Skeletal muscle satellite cell (primary cell): ENCODE data around the gene XRCC5.

Source experiments
- H3K27me3 ChIP-seq: 2 replicates; pipeline ENCODE4 v1.7.0; 2013; ENCODE audit warnings: low read length; ENCODE audit not compliant: control insufficient read depth, insufficient read depth
- H3K36me3 ChIP-seq: 2 replicates; pipeline ENCODE4 v1.7.0; 2013; ENCODE audit warnings: mild to moderate bottlenecking, control low read depth, low read length; ENCODE audit not compliant: insufficient read depth
- H3K4me1 ChIP-seq: 2 replicates; pipeline ENCODE4 v1.7.0; 2013; ENCODE audit warnings: low read length; ENCODE audit not compliant: control insufficient read depth, insufficient read depth
- H3K4me2 ChIP-seq: 2 replicates; pipeline ENCODE4 v1.7.0; 2013; ENCODE audit warnings: mild to moderate bottlenecking, low read length
- H3K4me3 ChIP-seq: 2 replicates; pipeline ENCODE4 v1.7.0; 2013; ENCODE audit warnings: low read length
- H3K9ac ChIP-seq: 2 replicates; pipeline ENCODE4 v1.7.0; 2013; ENCODE audit warnings: mild to moderate bottlenecking, low read depth, low read length, moderate library complexity
- H3K9me3 ChIP-seq: replicated peaks from 2 replicates; pipeline ENCODE4 v1.7.0; 2013; ENCODE audit warnings: mild to moderate bottlenecking, control low read depth, low read length

The XRCC5 gene

DNA sequence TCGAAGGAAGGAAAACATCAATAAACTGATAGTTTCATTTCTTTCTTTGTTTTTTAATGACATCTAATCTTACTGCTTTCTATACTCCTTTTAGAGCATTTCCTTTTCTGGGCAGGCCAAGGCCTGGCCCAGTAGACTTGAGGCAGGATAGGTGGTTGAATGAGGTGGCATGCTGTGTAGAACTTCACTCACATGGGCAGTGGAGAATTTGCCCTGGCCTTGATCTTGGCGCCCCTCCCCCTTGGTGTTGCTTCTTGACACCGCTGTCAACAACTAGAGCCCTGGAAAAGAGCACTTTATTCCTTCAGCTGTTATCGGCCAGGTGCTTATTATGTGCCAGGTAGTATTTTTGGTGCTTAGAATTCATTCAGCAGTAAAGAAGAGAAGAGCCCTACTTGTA is 37.4 kb downstream of the XRCC5 start:
- H3K9me3 ChIP-seq: no peaks in the 10 kb centered on the region
- H3K27me3 ChIP-seq: no peaks in the 10 kb centered on the region
- no peak overlapping the region for H3K4me2 ChIP-seq
- no peak overlapping the region for H3K9ac ChIP-seq
- H3K4me3 ChIP-seq: no peak overlapping the region
- peaks cover 92% of the 10 kb centered on the region for H3K36me3 ChIP-seq
- H3K4me1 ChIP-seq: peaks cover 8% of the 10 kb centered on the region

DNA sequence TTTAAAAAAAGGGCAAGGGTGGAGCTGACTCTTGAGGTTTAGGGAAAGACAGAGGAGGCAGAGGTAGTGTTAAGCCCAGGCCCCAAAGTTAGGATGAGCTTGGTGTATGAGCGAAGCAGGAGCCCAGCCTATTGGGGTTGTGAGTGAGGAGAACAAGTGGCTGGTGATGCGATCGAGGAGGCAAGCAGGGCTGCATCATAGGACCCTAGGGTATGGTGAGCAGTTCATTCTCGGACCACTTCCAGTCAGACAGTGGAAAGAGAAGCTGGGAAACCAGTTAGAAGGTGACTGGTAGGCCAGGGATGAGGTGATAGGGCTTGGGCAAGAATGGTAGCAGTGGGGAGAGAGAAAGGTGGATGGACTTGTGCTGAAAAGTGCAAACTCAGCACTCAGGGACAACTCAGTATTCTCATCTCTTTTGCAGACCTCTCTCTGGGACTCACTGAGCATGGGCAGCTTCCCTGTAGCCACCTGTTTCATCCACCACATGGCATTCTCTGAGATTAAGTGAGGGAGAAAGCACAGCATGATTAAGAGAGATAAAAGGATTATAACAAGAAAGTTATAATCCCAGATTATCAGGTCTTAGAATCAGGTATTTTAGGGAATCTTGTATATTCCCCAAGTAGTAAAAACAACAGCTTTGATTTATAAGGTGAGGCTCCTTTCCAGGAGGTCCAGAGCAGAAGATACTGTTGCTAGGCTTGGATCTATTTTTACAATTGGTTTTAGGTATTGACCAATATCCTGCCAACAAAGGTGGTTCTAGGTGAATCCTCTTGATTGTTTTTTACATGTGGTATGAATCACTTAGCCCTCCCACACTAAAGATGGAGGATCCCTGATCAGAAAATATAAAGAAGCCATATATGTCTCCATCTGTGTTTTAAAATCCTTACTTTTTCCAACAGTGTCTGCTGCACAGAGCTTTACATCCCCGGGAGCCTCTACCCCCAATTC is 38.3 kb downstream of the XRCC5 start:
- H3K4me3 ChIP-seq: no peak overlapping the region
- H3K4me1 ChIP-seq: peaks cover 5% of the 10 kb centered on the region
- no peak overlapping the region for H3K9ac ChIP-seq
- H3K9me3 ChIP-seq: no peaks in the 10 kb centered on the region
- peaks cover 94% of the 10 kb centered on the region for H3K36me3 ChIP-seq
- no peaks in the 10 kb centered on the region for H3K27me3 ChIP-seq
- H3K4me2 ChIP-seq: no peak overlapping the region

DNA sequence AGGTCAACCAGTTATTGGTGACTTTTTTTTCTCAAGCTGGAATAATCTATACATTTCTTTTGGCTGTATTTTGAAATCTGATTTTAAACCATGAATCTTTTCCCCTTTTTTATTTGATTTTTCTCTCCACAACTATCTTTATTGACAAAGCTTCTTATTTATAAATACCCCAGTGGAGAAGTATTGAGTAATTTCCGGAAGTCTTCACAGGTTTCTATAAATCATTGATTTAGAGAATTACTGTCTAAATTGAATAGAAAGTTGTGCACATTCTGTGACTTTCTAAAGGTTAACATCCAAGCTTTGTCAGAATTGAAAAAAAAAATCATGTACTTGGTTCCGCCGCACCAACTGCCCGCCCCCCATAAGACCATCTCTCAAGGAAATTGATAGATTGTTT is 39.8 kb downstream of the XRCC5 start:
- no peaks in the 10 kb centered on the region for H3K27me3 ChIP-seq
- H3K9me3 ChIP-seq: no peaks in the 10 kb centered on the region
- H3K9ac ChIP-seq: no peak overlapping the region
- H3K4me3 ChIP-seq: no peak overlapping the region
- no peak overlapping the region for H3K4me2 ChIP-seq
- H3K4me1 ChIP-seq: peaks cover 4% of the 10 kb centered on the region
- H3K36me3 ChIP-seq: peaks cover 95% of the 10 kb centered on the region

DNA sequence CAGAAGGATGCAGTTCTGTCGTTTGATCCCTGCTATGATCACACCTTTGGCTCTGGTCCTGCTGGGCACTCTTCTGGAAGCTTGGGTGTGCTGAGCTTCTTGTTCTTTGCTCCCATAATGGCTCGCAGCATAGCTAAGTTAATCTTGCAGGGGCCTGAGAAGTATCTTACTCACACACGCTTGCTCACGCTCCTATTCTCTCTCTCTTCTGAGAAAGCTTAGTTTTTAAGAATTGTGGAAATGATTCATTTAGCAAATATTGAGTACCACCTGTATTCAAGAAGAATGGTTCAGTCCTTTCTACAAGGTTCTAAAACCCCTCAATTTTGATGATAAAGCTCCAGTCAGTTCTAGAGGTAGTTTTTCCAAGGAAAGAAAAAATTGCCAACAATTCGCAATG is 40.6 kb downstream of the XRCC5 start:
- no peak overlapping the region for H3K4me3 ChIP-seq
- no peak overlapping the region for H3K9ac ChIP-seq
- peaks cover 4% of the 10 kb centered on the region for H3K4me1 ChIP-seq
- no peaks in the 10 kb centered on the region for H3K27me3 ChIP-seq
- no peaks in the 10 kb centered on the region for H3K9me3 ChIP-seq
- H3K36me3 ChIP-seq: peaks cover 95% of the 10 kb centered on the region
- no peak overlapping the region for H3K4me2 ChIP-seq

DNA sequence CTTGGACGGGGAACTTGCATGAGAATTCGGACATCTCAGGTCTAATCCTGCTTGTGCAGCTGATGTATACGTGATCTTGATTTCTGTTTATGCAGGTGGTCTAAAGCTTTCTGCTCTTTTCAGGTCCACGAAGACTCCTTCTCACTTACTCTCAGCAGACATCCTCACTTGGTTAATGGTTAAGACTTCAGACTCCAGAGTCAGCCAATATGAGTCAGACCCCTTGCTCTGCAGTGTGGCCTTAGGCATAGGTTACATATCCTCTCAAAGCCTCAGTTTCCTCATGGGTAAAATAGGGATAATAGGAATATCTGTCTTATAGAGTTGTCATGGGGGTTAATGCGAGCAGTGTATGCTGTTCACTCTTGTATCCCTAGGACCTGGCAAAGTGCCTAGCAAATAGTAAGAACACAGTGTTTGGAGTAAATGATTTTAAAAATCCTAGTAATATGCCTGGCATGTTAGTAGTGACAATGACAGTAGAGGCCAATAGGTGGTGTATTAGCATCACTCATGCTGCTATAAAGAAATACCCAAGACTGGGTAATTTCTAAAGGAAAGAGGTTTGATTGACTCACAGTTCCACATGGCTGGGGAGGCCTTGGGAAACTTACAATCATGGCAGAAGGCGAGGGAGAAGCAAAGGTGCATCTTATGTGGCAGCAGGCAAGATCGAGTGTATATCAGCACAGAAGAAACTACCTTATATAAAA is 42.3 kb downstream of the XRCC5 start:
- Histone ChIP-seq H3K9me3 (no peaks in the 10 kb centered on the region), H3K4me3 (no peak overlapping the region), H3K9ac (no peak overlapping the region), H3K27me3 (no peaks in the 10 kb centered on the region), H3K4me2 (no peak overlapping the region), H3K36me3 (peaks cover 91% of the 10 kb centered on the region), H3K4me1 (peaks cover 4% of the 10 kb centered on the region)

DNA sequence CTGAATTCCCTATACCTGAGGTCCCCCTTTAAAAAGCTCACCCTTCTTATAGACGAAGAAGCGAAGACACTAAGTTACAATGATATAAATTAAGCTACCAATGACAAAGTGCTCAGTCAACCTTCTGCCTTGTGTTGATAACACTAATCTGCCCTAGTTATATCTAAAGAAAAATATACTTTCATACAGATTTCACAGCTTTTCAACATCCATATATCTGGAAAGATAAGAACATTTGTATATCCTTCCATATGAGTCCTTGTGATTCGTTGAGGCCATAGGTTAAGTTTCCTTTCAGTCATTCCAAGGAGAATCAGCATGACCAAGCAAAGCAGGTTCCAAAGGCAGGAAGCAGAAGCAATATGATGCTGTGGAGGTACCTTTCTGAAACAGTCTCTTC is 46.8 kb downstream of the XRCC5 start:
- no peak overlapping the region for H3K4me3 ChIP-seq
- no peak overlapping the region for H3K4me2 ChIP-seq
- peaks cover 67% of the 10 kb centered on the region for H3K36me3 ChIP-seq
- H3K27me3 ChIP-seq: no peaks in the 10 kb centered on the region
- H3K9ac ChIP-seq: no peak overlapping the region
- no peaks in the 10 kb centered on the region for H3K9me3 ChIP-seq
- H3K4me1 ChIP-seq: no peaks in the 10 kb centered on the region

DNA sequence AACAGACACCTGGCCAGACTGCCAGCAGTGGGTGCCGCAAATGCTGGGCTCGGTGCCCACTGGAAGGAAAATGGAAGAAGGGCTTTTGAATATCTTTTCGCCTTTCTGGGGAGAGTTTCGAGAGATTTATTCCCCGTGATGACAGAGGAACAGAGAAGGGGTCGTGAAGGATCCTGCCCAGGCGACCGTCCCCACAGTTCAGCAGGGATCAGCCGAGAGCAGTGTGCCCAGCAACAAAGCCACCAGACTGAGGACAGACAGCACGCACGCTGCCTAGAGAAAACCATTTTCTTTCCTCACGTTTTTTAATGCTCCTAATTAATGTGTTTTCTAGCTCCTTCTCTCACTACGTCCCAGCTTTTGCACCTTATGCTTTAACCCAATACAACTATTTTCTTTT is 47.7 kb downstream of the XRCC5 start:
- no peaks in the 10 kb centered on the region for H3K4me1 ChIP-seq
- no peak overlapping the region for H3K4me2 ChIP-seq
- H3K9me3 ChIP-seq: no peaks in the 10 kb centered on the region
- peaks cover 67% of the 10 kb centered on the region for H3K36me3 ChIP-seq
- H3K27me3 ChIP-seq: no peaks in the 10 kb centered on the region
- no peak overlapping the region for H3K4me3 ChIP-seq
- H3K9ac ChIP-seq: no peak overlapping the region

DNA sequence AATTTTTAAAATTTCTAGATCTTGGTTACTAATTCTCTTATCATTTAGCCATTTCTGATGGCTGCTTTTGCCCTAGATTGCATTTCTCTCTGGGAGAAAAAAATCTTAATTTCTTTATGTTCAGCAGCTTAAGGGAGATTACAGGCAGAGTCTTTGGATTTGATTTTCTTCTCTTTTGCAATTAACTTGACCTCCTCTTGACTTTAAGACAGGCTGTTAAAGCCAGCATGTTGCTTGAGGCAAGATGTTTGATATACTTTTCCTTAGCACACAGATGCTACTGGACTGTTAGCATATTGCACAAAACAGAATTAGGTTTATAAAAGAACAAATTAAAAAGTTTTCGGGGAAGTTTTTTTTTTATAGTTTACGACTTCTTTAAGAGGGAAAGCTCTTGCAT is 50.0 kb downstream of the XRCC5 start:
- H3K4me3 ChIP-seq: no peak overlapping the region
- no peaks in the 10 kb centered on the region for H3K9me3 ChIP-seq
- H3K36me3 ChIP-seq: peaks cover 69% of the 10 kb centered on the region
- no peaks in the 10 kb centered on the region for H3K27me3 ChIP-seq
- no peak overlapping the region for H3K4me2 ChIP-seq
- H3K9ac ChIP-seq: no peak overlapping the region
- no peaks in the 10 kb centered on the region for H3K4me1 ChIP-seq

DNA sequence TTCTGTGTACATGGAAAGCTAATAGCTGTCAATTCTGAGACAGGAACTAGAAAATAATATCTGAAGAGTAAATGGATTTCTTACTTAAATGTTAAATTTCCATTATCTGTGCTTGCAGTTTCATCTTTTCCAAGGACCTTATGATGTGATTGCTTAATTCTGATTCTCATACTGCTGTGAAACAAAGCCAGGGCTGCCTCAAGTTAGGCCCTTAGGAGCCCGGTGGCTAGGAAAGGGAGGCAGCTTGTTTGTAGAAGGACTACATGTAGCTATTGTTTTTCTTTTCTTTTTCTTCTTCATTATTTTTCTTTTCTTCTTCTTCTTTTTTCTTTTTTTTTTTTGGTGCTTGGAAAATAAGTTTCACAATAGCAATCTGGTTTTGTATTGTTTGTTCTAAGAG is 50.5 kb downstream of the XRCC5 start:
- no peaks in the 10 kb centered on the region for H3K27me3 ChIP-seq
- no peaks in the 10 kb centered on the region for H3K9me3 ChIP-seq
- H3K4me2 ChIP-seq: no peak overlapping the region
- H3K36me3 ChIP-seq: peaks cover 69% of the 10 kb centered on the region
- no peak overlapping the region for H3K9ac ChIP-seq
- no peak overlapping the region for H3K4me3 ChIP-seq
- H3K4me1 ChIP-seq: no peaks in the 10 kb centered on the region

DNA sequence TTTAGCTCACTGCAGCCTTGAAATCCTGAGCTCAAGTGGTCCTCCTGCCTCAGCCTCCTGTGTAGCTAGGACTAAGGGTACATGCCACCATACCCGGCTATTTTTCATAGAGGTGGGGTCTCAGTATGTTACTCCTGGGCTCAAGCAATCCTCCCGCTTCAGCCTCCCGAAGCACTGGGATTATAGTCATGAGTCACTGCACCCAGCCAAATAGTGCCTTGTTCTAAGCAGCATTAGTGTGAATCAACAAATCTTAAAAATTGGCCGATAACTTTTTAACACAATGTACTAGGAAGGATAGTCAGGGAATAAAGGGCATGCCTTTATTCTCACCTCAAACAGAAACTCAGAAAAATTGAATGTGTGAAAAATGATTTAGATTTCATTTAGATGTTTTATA is 51.6 kb downstream of the XRCC5 start:
- Histone ChIP-seq H3K4me2 (no peak overlapping the region), H3K4me1 (no peaks in the 10 kb centered on the region), H3K36me3 (peaks cover 74% of the 10 kb centered on the region), H3K9me3 (no peaks in the 10 kb centered on the region), H3K4me3 (no peak overlapping the region), H3K9ac (no peak overlapping the region), H3K27me3 (no peaks in the 10 kb centered on the region)

DNA sequence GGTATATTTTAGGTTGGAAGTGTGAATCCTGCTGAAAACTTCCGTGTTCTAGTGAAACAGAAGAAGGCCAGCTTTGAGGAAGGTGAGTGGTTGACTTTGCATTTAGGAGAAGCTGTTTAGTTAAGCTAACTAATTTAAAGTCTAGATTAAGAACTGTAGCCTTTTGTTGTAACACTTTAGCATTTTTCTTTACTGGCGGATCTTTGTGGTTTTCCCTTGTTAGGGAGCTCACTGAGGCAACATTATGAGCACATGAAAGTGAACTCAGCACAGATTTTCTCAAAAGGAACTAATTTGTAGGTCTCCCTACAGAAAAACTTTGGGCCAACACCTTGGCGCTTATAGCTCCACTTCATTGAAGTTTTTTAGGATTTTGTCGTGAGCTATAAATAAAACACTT is 52.8 kb downstream of the XRCC5 start:
- Histone ChIP-seq H3K27me3 (no peaks in the 10 kb centered on the region), H3K4me3 (no peak overlapping the region), H3K9ac (no peak overlapping the region), H3K36me3 (peaks cover 73% of the 10 kb centered on the region), H3K4me1 (no peaks in the 10 kb centered on the region), H3K4me2 (no peak overlapping the region), H3K9me3 (no peaks in the 10 kb centered on the region)
